SU-DHL-6 (cell line): ENCODE measurements around the gene NTM.

Source experiments
- CTCF ChIP-seq: fragments of 200-600 bp; sonication (generic); IDR thresholded peaks from one replicate; pipeline ENCODE4 v1.5.1; 2017; ENCODE audit warnings: antibody characterized with exemption, mild to moderate bottlenecking, low read length, moderate library complexity; ENCODE audit not compliant: insufficient read depth, poor library complexity, severe bottlenecking
- EZH2phosphoT487 ChIP-seq: fragments of 200-600 bp; sonication (generic), shearing (Covaris generic); conservative IDR thresholded peaks from 2 replicates; pipeline ENCODE4 v1.6.1; 2018; ENCODE audit warnings: mild to moderate bottlenecking, antibody characterized with exemption, low read length, moderate library complexity, mixed read lengths

- TF ChIP-seq CTCF = no peak
- no peak for TF ChIP-seq EZH2phosphoT487
These were observed 299.0 kb downstream of the NTM start for GRCh38 chr11:131669401-131669780.
